GM18520 (cell line): ENCODE measurements around the gene FGFRL1.
A peak's percentile ranks its signal among the peaks of the same experiment; 100 is the strongest.

Experiments
- ATAC-seq: cut with Tn5 transposase; IDR thresholded peaks from one replicate; pipeline ENCODE4 v1.9.1; 2021; ENCODE audit not compliant: unreplicated experiment

FGFRL1 gene

DNA sequence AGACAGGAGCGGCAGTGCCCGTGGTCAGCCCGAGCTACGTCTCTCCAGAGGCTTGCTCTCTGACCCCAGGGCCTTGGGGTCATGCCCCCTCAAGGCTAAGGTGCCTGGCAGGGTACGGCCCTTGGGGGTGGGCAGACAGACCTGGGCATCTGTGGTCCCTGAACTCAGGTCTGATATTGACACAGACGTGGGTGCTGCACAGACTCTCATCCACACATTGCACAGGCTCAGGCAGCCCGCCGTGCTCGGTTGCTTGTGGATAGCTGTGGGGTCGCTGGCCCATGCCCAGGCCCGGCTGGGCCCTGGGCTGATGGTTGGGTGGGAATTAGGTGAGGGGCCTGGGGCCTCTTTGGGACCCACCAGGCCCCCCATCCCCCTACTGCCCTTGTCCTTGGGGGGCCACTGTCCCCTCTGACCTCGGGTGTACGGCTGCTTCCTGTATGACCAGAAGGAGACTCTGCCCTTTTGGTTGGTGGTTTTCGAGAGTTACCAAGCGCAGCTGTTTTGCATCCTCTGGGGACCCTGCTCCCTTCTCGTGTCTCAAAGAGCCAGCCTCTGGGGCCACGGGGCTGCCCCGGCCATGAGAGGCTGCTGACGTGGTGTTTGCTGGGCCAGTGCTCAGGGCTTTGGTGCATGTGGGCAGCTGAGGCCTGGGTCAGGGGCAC is 10.1 kb downstream of the FGFRL1 start:
- ATAC-seq, result peak; percentile 82

DNA sequence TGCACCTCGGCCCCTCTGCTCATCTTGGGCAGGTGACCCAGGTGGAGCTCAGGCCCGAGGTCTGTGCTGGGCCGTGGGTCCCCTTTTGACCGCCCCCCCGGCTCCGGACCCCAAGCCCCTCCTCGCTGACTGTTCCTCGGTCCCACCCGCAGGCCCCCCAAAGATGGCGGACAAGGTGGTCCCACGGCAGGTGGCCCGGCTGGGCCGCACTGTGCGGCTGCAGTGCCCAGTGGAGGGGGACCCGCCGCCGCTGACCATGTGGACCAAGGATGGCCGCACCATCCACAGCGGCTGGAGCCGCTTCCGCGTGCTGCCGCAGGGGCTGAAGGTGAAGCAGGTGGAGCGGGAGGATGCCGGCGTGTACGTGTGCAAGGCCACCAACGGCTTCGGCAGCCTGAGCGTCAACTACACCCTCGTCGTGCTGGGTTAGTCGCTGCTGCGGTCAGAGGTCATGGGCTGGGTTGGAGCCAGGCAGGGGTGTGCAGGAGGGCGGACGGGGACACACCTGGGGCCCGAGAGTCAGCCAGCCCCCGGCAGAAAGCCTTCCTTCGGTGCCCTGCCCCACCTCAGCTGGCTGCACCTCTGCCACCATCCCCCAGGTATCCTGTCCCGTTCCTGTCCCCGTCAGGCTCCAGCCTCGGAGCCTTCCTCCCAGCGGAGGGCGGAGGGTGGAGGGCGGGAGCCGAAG is 10.8 kb downstream of the FGFRL1 start:
- ATAC-seq, result no peak

DNA sequence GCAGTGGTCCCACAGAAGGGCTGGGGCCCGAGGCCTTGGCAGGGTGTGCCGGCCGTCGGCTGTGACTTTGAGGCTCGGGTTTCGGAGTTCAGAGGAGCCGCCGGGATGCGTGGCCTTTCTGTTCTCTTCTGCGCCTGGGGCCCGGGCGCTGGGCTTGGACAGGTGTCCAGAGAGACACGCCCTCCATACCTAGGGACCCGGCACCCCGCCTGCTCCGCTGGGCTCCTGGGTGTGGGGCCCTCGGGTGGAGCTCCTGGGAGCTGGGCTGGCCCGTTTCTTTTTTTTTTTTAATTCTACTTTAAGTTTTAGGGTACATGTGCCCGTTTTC is 11.3 kb downstream of the FGFRL1 start:
- ATAC-seq, result no peak

DNA sequence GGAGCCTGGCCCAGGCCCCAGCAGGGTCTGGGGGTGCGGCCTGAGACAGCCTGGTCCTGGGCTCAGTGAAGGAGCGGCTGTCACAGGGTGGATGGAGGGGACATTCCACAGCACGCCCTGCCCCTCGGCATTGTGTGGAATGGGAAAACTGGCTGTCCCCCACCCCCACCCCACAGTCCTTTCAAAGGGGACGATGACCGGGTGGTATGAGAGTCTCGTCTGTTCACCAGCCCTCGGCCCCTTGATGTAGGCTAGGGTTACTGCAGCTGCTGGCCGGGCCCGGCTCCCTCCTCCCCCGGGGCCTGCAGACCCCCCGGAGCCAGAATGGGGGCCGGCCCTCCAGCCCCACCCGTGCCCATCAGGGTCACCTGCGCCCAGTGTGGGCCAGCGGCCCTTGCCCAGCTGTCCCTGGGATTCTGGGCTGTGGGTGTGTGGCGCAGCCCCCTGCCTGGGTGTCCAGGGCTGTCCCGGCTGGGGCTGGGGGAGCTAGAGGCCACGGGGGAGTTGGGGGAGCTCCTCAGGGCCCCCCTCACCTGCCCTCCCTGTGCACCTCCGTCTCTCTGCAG is 11.7 kb downstream of the FGFRL1 start:
- no peak for ATAC-seq

DNA sequence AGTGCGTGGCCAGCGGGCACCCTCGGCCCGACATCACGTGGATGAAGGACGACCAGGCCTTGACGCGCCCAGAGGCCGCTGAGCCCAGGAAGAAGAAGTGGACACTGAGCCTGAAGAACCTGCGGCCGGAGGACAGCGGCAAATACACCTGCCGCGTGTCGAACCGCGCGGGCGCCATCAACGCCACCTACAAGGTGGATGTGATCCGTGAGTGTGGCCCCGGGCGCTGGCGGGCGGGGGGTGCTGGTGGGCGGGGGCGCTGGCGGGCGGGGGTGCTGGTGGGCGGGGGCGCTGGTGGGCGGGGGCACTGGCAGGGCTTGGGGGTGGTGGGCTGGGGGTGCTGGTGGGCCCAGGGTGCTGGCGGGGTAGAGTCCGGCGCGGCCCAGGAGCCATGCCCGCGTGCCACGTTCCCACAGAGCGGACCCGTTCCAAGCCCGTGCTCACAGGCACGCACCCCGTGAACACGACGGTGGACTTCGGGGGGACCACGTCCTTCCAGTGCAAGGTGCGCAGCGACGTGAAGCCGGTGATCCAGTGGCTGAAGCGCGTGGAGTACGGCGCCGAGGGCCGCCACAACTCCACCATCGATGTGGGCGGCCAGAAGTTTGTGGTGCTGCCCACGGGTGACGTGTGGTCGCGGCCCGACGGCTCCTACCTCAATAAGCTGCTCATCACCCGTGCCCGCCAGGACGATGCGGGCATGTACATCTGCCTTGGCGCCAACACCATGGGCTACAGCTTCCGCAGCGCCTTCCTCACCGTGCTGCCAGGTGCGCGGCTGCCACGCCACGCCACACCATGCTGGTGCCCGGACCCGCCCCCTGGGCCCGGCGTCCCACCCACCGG is 12.7 kb downstream of the FGFRL1 start:
- ATAC-seq, result no peak

DNA sequence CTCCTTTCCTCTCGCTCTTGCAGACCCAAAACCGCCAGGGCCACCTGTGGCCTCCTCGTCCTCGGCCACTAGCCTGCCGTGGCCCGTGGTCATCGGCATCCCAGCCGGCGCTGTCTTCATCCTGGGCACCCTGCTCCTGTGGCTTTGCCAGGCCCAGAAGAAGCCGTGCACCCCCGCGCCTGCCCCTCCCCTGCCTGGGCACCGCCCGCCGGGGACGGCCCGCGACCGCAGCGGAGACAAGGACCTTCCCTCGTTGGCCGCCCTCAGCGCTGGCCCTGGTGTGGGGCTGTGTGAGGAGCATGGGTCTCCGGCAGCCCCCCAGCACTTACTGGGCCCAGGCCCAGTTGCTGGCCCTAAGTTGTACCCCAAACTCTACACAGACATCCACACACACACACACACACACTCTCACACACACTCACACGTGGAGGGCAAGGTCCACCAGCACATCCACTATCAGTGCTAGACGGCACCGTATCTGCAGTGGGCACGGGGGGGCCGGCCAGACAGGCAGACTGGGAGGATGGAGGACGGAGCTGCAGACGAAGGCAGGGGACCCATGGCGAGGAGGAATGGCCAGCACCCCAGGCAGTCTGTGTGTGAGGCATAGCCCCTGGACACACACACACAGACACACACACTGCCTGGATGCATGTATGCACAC is 13.6 kb downstream of the FGFRL1 start:
- ATAC-seq, result no peak

DNA sequence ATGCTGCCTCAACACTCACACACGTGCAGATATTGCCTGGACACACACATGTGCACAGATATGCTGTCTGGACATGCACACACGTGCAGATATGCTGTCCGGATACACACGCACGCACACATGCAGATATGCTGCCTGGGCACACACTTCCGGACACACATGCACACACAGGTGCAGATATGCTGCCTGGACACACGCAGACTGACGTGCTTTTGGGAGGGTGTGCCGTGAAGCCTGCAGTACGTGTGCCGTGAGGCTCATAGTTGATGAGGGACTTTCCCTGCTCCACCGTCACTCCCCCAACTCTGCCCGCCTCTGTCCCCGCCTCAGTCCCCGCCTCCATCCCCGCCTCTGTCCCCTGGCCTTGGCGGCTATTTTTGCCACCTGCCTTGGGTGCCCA is 14.7 kb downstream of the FGFRL1 start:
- peak; percentile 49 for ATAC-seq

DNA sequence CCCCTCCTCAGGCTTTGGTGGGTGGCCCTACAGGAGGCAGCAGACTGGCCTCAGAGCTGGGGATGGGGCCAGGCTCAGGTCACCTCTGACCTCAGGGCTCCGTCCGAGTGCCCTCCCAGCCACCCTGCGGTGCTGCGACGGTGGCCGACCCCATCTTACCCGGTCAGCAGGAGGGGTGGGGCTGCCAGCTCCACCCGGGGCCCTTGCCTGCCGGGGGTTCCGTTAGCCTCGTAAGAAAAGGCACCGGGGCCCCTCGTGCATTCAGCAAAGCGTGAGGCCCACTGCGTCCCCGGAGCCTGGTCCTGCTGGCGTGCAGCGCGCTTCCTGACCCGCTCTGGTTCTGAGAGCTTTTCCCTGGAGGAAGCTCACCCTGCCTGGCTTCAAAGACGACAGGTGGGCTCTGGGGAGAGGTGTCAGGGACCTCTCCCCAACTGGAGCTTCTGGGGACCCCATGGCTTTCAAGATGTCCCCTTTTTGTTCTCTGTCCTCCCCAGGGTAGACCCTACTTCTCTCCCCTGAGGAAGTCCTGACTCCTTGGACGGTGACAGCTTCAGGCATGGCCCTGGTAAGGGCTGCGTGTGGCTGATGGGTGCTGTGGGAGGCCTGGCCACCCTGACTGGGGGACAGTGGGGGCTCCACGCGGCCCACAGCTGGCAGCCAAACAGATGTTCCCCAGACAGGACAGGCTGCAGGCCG is 15.9 kb downstream of the FGFRL1 start:
- no peak for ATAC-seq

DNA sequence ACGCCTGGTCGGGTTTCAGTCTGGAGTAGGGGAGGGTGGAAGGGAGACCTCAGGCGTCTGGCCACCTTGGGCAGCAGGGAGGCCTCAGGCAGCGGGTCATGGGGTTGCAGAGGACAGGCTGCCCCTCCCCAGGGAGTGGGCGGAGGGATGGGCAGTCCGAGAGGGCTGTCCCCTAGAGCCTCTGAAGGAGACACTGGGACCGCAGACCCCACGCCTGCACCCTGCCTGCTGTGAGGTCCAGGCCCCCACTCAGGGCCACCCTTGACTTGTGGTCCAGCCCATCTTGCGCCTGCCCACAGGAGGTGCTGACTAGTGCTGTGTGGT is 16.5 kb downstream of the FGFRL1 start:
- ATAC-seq, result no peak

DNA sequence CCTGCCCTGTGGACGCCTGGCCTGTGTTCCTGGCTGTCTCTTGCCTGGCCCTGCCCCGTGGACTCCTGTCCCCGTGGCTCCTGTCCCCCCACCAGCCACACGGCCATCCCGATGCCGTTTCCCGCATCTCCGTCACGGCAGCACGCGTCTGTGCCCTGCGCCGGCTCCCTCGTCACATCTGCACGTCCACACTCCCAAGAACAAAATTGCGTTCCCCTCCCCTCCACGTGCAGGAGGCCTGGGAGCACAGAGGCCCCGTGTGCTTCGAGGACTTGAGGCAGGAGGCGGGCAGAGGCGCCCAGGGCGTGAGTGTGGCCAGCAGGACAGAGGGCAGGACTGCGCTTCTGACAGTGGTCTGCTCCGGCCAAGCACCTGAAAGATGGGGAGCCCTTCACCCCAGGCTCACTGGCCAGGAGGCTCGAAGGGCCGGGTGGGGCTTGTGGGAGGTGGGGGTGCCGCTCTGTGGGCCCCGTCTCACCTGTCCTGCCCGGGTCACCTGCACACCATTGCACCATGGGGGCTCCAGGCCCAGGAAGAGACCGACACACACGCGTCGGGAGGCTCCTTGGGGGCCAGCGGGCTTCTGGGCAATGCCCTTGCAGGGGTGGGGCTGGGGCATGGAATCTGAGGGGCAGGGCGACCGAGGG is 17.3 kb downstream of the FGFRL1 start:
- no peak for ATAC-seq

DNA sequence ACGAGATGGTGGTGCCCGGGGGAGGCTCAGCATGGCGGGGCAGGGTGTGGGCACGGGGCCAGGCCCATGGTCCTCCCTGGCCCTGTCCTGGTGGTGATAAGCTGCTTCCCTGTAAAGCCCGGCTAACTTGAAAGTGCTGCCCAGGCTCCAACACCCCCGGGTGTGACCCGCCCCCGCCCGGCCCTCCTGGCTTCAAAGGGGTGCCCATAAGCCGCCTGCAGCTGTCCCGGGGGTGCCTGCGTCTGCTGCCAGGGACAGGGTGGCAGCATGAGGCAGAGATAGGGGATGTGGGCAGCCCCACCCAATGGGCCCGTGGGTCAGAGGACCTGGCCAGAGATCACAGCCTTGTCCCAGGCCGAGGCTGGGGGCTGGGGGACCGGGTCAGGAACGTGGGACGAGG is 18.1 kb downstream of the FGFRL1 start:
- ATAC-seq, result no peak

DNA sequence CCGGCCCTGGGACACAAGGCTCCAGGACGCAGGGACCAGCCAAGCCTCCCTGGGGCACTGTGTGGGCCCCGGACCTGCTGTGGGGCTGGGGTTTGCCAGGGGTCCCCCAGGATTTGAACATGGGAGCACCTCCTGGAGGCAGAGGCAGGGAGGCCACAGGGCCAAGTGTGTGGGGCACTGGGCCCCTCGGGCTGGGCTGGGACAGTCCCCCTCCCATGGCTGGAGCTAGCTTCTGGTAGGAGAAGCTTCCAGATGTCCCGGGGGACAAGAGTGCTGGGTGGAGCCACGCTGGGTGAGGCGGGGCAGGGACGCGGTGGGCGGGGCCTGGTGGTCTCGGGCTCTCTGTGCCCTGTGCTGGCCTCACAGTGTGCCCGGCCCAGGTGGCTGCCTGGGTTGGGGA is 18.6 kb downstream of the FGFRL1 start:
- ATAC-seq, result no peak

DNA sequence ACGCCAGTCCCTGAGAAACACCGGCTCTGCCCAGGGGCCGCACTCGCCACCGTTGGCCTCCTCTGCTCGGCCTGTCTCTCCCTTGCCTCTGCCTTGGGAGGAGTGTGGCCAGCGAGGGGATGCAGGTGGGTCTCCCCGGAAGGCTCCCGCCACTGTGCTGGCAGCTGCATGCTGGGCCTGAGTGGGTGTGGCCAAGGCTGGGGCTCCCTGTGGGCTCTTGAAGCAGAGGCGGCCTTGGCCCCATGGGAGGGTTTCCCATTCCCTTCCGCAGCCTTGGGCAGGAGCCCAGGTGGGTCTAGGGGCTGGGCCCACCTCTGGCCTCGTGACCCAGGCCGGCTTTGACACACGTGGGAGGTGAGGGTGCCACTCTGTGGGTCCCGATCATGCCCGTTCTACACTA is 19.1 kb downstream of the FGFRL1 start:
- ATAC-seq, result no peak

DNA sequence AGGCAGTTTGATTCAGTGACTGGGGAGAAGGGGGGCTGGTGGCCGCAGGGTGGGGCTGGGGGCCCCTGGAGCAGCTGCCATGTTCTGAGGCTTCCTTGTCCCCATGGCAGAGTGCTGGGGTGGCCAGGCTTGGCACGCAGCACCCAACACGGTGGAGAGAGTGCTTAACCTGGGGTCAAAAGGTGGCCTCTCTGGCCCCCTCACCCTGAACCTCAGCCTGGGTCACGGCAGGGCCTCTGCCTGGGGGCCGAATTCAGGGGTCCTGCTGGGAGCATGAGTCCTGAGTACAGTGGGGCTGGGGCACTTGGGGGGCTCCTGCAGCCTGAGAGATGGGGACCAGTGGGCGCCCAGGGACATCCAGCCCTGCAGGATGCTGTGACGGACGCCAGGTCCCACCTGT is 19.9 kb downstream of the FGFRL1 start:
- ATAC-seq, result no peak

DNA sequence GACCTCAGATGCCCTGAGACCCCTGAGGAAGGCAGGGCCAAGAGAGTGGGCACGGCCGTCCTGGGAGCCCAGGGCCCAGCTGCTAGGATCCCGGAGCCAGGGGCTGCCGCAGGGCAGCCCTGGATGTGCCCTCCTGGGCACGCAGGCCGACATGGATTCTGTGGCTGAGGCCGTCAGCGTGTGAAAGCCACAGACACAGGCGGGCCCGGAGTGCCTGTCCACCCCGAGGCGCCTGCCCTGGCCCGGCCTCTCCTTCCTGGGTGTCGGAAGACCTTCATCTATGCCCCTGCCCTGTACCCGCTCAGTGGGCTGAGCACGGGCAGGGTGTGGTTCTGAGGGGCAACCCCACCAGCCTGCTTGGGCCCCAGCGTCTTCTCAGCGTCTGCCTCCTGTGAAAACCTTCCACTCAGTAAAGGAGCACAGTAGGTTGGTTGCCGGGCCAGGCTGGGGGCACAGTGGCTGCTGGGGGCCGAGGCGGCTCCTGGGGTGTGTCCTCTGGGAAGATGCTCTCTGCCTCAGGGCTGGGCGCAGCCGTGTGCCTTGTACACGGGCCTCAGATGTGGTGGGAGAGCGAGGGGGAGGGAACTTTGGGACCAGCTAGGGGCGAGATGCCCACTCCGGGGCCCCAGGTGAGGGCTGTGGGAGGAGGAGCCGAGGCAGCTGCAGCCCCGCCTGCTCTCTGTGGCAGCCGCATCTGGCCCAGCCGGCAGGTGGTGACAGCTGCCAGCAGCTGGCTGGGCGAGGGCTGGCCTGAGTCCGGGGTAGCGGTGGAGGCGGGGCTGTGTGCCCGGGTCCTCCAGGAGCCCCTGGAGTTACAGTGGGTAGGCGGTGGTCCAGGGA is 20.8 kb downstream of the FGFRL1 start:
- ATAC-seq, result no peak

DNA sequence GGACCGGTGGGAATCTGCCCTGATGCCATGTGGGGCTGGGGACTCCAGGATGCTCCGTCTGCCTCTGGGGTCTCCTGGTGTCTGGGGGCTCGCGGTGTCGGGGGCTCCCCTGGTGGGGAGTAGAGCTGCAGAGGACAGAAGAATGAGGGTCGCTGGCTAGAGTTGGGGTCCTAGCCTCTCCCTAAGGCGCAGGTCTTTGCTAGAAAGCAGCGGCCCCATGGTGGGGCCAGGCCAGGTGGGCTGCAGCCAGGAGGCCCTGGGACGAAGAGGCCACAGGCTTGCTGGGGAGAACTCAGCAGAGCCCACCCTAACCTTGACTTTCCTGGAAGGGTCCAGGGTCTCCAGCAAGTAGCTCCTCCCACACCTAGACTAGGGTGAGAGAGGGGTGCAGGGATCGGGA is 21.4 kb downstream of the FGFRL1 start:
- ATAC-seq, result no peak

DNA sequence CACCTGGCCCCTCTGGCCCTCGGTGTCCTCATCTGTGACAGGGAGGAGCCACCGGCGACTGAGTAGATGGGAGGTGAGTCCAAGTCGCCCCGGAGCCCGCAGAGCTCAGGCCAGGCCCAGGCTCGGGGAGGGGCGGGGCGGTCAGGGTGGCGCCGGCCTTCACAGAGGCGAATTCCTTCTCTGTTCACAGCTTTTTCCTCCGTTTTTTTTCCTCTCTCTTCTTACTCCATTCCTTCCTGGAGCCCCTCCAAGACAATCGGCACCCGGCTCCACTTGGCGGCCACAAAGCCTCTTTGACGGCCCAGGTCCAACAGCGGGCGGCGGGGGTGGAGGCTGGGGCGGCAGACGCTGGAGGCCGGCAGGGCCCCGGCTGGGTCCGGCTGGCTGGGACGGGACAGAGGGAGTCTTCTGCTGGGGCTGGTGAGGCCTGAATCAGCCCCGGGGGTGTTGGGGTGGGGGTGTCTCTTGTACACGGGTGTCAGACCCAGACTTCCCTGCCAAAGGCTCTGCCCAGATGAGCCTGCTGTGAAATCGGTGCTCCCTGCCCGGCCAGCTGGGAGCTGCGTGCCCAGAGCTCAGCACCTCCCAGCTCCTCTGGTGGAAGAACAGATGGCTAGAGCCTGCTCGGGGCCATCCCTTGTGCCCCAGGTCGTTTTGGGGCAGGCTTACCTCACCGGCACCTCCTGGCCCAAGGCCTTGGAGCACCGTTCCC is 22.6 kb downstream of the FGFRL1 start:
- ATAC-seq, result no peak

DNA sequence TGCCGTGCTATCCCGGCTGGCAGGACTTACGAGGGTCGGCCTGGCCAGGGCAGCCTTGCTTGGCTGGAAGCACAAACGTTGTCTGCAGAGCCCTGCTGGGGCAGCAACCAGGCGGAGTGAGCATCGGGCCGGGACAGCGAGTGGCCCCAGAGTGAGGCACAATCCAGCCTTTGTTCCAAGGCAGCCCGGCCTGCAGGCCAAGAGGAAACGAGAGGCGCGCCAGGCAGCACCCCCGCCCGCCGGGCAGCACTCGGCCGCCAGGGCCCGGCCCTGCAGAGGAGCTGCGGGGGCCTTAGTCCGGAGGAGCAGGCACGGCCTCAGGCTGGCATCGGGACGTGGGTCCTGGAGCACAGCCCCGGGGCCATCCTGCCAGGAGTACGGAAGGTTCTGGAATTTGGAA is 24.1 kb downstream of the FGFRL1 start:
- no peak for ATAC-seq

DNA sequence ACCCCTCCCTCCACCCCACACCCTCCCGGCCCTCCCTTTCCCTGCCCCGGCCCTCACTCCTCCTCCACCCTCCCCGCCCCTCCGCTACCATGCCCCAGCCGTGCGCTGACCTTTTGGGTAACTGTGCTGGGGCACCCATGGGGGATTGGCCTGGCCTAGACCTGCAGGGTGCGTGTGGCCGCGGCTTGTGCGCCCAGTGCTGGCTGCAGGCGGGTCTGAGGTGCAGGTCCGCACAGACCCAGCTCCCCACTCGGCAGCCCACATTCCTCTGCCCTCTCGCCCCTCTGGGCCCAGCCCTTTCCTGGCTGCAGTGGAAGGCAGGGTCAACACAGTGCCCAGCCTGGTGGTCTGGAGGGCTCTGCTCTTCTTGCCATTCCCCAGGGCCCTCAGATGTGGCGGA is 24.7 kb downstream of the FGFRL1 start:
- no peak for ATAC-seq
